Measurements from ENCODE around the gene SETD7. TPM values are rescaled to one million over a fixed set of nuclear protein-coding genes. Genes with fewer than 3 reads are reported as not detected.

SETD7 gene
- polyA plus RNA-seq, 3 donors, result 14.1 to 16.8 (median 15.4) TPM

DNA sequence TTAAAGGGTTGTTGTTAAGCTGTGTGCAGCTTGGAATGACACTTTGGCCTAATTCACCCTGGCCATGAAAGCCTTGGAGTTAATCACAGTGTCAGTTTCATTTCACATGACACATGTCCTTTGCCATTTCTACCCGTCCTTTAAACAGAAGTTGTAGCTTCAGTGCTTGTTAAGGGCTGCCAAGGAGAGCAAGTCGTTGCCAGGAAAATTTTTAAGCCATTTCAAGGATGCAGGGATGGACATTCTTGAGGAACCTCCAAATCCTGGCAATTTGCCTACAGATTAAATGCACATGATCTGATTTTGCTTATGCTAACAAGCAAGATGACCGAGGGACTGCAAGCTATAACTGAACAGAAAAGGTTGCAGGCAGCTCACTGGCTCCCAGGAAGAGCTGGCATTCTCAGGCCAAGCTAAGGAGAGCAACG is 40.5 kb downstream of the SETD7 start:
- Mint-ChIP-seq H3K4me3 (no peak overlapping the region), H3K4me1 (peaks cover 15% of the 10 kb centered on the region), H3K27ac (peak overlapping the region in 3 of 7 donors; percentile 0 to 51 (median 33)), H3K9me3 (no peaks in the 10 kb centered on the region), H3K27me3 (ENCODE audit: low read depth in 3 of 3) (no peaks in the 10 kb centered on the region), H3K36me3 (peaks cover 84 to 92% of the 10 kb centered on the region in 2 donors)
- Histone ChIP-seq H3K36me3 (replicated peaks in 1 of 2; ENCODE audit: control insufficient read depth in 1 of 2, insufficient read depth in 2 of 2, low read length in 2 of 2) (peaks cover 73 to 96% of the 10 kb centered on the region in 2 donors), H3K79me2 (ENCODE audit: insufficient read depth, low read length) (no peaks in the 10 kb centered on the region), H3K9ac (ENCODE audit: insufficient read depth, low read length, poor library complexity, severe bottlenecking) (no peak overlapping the region), H3K27ac (ENCODE audit: low read depth in 1 of 2, low read length in 2 of 2) (no peak overlapping the region), H4K20me1 (ENCODE audit: insufficient read depth, low read length) (no peaks in the 10 kb centered on the region), H3K4me3 (replicated peaks in 1 of 3; ENCODE audit: low read depth in 2 of 3, low read length in 3 of 3) (no peak overlapping the region), H3K4me1 (ENCODE audit: control insufficient read depth in 1 of 2, insufficient read depth in 2 of 2, low read length in 2 of 2) (peaks cover 10 to 13% of the 10 kb centered on the region in 2 donors), H3K4me2 (replicated peaks; ENCODE audit: extremely low read depth, low read length, poor library complexity, severe bottlenecking) (no peak overlapping the region), H3K27me3 (ENCODE audit: control insufficient read depth in 2 of 2, insufficient read depth in 2 of 2, low read length in 2 of 2) (no peaks in the 10 kb centered on the region), H3K9me3 (replicated peaks in 1 of 2; ENCODE audit: control insufficient read depth in 1 of 2, insufficient read depth in 1 of 2, low read length in 2 of 2) (no peaks in the 10 kb centered on the region), H2AFZ (ENCODE audit: insufficient read depth, low read depth, low read length, poor library complexity, severe bottlenecking) (no peak overlapping the region)
- 90% methylated on average over 3 of the region's 4 CpGs for WGBS (ENCODE audit: insufficient coverage)
- intact Hi-C loops (cut with micrococcal nuclease), result no loop called here
- no peak for DNase-seq
- TF ChIP-seq, protein P1, sequence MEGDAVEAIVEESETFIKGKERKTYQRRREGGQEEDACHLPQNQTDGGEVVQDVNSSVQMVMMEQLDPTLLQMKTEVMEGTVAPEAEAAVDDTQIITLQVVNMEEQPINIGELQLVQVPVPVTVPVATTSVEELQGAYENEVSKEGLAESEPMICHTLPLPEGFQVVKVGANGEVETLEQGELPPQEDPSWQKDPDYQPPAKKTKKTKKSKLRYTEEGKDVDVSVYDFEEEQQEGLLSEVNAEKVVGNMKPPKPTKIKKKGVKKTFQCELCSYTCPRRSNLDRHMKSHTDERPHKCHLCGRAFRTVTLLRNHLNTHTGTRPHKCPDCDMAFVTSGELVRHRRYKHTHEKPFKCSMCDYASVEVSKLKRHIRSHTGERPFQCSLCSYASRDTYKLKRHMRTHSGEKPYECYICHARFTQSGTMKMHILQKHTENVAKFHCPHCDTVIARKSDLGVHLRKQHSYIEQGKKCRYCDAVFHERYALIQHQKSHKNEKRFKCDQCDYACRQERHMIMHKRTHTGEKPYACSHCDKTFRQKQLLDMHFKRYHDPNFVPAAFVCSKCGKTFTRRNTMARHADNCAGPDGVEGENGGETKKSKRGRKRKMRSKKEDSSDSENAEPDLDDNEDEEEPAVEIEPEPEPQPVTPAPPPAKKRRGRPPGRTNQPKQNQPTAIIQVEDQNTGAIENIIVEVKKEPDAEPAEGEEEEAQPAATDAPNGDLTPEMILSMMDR (IDR thresholded peaks at IDR 0.05), result no peak

DNA sequence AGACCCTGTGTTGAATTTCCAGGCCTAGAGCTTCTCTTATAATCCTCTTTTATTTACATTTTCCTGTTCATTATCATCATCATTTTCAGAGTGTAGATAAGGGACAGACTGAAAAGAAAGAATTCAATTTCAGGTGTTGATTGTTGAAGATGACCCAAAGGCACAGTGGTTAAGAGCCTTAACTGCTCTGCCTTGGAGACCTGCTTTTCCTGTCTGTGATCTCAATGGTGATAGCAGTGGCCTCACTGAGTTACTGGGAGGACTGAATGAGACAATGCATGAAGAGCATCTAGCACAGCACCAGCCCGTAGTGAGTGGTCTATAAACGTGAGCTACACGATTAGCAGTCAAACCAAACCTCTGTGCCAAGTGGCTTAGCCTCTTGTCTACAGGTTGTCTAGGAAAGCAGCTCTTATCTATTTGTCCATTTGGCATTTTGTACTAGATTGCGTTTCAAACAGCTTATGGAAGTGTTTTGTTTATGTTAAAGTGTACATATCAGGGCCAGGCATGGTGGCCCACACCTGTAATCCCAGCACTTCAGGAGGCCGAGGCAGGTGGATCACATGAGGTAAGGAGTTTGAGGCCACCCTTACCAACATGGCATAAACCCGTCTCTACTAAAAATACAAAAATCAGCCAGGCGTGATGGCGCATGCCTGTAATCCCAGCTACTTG is 41.5 kb downstream of the SETD7 start:
- H3K9ac ChIP-seq (ENCODE audit: insufficient read depth, low read length, poor library complexity, severe bottlenecking), result no peak overlapping the region
- Mint-ChIP-seq H3K27ac (no peak overlapping the region), H3K36me3 (peaks cover 85 to 95% of the 10 kb centered on the region in 2 donors), H3K27me3 (ENCODE audit: low read depth in 3 of 3) (no peaks in the 10 kb centered on the region), H3K4me3 (no peak overlapping the region), H3K4me1 (peaks cover 12% of the 10 kb centered on the region), H3K9me3 (no peaks in the 10 kb centered on the region)
- no peak overlapping the region for H2AFZ ChIP-seq (ENCODE audit: insufficient read depth, low read depth, low read length, poor library complexity, severe bottlenecking)
- H4K20me1 ChIP-seq (ENCODE audit: insufficient read depth, low read length), result peaks cover 5% of the 10 kb centered on the region
- H3K27me3 ChIP-seq (ENCODE audit: control insufficient read depth in 2 of 2, insufficient read depth in 2 of 2, low read length in 2 of 2), result no peaks in the 10 kb centered on the region
- TF ChIP-seq, protein P1 (IDR thresholded peaks at IDR 0.05), result no peak
- no peak overlapping the region for H3K27ac ChIP-seq (ENCODE audit: low read depth in 1 of 2, low read length in 2 of 2)
- intact Hi-C loops (cut with micrococcal nuclease), result no loop called here
- no peaks in the 10 kb centered on the region for H3K9me3 ChIP-seq (replicated peaks in 1 of 2; ENCODE audit: control insufficient read depth in 1 of 2, insufficient read depth in 1 of 2, low read length in 2 of 2)
- no peak overlapping the region for H3K4me3 ChIP-seq (replicated peaks in 1 of 3; ENCODE audit: low read depth in 2 of 3, low read length in 3 of 3)
- DNase-seq, result no peak
- peaks cover 76 to 96% of the 10 kb centered on the region in 2 donors for H3K36me3 ChIP-seq (replicated peaks in 1 of 2; ENCODE audit: control insufficient read depth in 1 of 2, insufficient read depth in 2 of 2, low read length in 2 of 2)
- H3K4me1 ChIP-seq (ENCODE audit: control insufficient read depth in 1 of 2, insufficient read depth in 2 of 2, low read length in 2 of 2), result peaks cover 8 to 9% of the 10 kb centered on the region in 2 donors
- H3K79me2 ChIP-seq (ENCODE audit: insufficient read depth, low read length), result no peaks in the 10 kb centered on the region
- H3K4me2 ChIP-seq (replicated peaks; ENCODE audit: extremely low read depth, low read length, poor library complexity, severe bottlenecking), result no peak overlapping the region
- WGBS (ENCODE audit: insufficient coverage), result 100% methylated on average over 3 of the region's 8 CpGs

All from CD14-positive monocyte (primary cell).